Stimulated activated CD8-positive, alpha-beta memory T cell treated with anti-CD3 and anti-CD28 coated beads, Interleukin-12 subunit alpha, Interleukin-12 subunit beta, amount 100 ng/mL, for 24 hours (primary cell): ENCODE results near the gene FRG2.
"Not testable (repeated sequence)": the region's sequence is repeated elsewhere in the genome, so short reads cannot be mapped to it uniquely, and the experiment has no call there.

Experiments
- DNase-seq: peaks from one replicate; pipeline ENCODE4 v3.0.0-alpha.2; 2020; ENCODE audit errors: extremely low read depth

FRG2 gene

DNA sequence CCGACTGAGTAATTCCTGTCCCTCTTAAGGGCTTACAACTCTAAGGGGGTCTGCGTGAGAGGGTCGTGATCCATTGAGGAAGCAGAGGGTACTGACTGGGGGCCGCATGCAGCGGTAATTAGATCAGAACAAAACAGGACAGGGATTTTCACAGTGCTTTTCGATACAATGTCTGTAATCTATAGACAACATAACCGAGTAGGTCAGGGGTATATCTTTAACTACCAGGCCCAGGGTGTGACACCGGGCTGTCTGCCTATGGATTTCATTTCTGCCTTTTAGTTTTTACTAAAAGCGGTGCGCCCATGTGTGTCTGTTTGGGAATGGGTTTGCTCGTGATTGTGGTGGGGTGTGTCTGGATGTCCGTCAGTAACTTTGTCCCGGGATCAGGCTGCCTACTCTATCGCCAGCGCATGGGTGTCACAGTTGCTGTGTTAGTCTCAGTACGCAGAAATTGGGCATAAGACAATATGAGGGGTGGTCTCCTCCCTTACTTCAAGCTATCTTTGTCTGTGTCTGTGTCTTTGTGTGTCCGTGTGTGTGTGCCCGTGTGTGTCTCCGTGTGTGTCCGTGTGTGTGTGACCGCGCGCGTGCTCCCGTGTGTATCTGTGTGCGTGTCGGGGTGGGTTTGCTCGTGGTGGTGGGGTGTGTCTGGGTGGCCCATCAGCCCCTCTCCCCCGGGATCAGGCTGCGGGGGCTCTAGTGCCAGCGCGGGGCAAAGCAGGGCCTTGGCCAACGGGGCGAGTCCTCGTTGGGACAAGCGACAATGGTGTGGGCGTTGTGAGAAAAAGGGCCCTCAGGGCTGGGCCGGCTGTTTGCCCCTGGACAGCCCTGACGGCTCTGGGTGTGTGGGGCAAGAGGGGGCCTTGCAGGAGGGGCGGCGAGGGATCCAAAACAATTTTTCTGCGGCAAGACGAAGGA is 10.4 kb downstream of the FRG2 start:
- no peak for DNase-seq

DNA sequence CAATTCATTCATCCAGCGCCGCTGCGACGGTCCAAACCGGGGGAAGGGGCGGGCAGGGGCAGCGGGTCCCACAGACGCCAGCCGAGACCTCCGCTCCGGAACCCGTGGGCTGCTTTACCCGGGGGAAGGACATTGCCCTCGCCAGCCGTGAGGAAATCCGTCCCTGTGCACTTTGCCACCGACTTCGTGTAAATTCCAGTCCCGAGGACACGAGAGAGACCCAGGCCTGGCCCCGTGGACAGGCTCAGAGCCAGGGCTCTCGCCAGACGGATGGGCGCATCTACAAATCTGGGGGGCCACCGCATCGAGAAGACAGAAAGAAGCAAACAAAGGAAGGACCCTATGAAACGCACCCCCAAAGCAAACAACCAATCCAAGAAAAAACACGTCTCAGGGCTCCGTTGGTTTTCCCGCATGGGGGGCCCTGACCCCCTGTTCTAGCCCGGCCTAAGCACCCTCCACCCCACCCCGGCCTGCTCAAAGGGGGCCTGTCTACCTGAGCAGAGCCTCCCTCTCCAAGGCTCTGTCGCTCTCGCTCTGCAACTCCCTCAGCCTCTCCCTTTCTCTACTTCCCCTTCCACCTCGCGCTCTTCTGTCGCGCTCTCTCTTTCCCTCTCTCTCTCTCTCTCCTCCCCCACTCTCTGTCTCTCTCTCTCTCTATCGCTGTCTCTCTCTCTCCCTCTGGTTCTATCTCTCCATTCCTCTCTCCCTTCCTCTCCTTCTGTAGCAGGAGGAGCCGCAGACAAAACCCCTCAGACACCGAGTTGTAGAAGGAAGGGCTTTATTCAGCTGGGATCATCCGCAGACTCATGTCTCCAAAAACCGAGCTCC is 11.3 kb downstream of the FRG2 start:
- DNase-seq: no peak

DNA sequence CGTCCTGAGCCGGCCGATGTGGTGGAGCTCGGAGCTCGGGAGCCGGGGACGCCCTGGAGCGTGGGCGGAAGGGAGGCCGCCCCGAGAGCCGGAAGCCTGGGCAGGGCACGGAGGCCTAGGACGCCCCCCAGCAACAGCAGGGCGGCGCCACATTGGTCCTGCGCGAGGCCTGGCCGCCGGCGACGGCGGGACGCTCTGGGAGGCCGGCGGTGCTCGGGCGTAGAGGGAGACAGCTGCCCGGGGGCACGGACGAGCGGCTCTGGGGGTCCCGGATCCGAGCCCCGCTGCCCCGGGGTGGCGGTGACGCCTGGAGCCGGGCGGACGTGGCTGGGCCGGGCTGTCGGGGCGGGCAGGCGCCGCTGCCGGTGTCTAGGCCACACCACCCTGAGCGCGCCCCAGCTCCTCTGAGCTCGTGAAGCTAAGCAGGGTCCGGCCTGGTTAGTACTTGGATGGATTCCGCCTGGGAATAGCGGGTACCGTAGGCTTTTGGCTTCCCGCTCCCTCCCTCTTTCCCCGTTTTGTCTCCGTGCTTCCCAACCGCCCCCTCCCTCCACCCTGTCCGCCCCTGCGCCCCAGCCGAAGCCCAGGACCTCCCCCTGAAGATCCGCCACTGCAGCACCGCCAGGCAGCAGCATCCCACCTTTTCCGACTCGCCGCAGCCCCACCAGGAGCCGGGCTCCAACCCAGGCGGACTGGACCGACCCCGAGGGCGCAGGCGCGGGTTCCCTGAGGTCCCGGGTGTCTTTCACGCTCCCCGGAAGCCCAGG is 12.1 kb downstream of the FRG2 start:
- no peak for DNase-seq

DNA sequence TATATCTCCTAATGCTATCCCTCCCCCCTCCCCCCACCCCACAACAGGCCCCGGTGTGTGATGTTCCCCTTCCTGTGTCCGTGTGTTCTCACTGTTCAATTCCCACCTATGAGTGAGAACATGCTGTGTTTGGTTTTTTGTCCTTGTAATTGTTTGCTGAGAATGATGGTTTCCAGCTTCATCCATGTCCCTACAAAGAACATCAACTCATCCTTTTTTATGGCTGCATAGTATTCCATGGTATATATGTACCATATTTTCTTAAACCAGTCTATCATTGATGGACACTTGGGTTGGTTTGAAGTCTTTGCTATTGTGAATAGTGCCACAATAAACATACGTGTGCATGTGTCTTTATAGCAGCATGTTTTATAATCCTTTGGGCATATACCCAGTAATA is 37.1 kb downstream of the FRG2 start:
- DNase-seq: not testable (repeated sequence)

DNA sequence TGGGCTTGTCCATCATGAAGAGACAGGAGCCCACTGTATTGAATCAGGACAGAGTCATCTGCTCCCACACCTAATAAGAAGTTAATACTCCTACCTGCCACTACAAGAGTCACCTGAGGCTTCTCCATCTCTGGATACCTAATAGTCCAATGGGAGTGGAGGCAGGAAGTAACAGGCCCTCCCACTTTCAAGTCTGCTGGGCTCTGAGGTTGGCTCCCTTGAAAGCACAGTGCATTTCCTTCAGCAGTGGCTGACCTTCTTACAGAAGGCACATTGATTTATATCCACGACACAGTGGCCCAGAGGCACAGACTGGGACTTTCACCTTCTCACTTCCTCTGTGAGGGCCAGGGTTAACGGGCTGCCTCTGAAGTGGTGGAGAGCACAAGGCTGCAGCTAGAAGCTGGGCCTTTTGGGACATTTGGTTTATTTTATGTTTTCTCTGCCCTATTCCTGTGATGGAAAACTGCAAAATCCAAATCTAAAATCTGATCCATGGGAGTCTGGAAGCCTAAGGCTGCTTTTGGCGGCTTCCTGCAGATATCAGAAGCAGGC is 38.1 kb downstream of the FRG2 start:
- no peak for DNase-seq

DNA sequence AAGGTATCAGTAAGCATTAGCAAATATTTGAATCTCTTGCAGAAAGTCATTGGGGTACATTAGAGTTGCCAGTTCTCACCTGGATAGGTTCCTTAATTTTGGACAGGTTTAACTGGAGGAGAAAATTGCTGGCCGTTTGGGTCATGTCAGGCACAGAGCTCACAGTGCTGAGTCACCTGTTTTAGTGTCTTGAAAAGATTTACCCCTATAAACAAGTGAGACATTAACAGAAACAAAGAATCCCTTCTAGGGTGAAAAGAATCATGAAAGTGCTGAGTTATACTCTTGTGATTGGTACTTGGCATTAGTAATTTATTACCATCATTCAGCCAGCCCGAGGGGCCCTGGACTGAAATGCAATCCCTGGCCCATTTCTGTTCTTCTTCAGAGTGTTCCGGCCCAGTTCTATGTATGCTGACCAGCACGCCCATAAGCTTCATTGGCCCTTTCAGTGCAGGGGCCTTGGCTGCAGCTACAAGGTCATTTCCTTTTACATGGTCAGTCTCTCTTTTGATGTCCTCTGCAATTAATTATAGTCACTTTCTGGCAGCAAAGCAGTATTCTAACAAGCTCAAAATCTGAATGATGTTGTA is 41.3 kb downstream of the FRG2 start:
- not testable (repeated sequence) for DNase-seq

DNA sequence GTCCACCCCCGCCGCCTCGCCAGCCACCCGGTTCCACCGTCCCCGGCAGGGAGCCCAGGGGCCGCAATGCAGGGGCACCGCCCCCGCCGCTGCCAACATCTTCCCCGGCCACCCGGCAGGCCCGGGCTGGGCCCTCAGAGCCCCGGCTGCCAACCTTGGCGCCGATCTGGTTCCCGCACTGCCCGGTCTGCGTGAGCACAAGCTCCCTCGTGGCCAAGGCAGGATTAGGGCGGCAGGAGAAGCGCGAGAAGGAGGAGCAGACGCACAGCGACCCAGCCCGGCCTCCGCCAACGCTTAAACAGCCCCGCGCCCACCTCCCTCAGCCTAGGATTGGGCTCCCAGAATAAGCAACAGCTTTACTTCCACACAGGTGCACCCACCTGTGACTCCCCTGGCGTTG is 42.4 kb downstream of the FRG2 start:
- DNase-seq: not testable (repeated sequence)

DNA sequence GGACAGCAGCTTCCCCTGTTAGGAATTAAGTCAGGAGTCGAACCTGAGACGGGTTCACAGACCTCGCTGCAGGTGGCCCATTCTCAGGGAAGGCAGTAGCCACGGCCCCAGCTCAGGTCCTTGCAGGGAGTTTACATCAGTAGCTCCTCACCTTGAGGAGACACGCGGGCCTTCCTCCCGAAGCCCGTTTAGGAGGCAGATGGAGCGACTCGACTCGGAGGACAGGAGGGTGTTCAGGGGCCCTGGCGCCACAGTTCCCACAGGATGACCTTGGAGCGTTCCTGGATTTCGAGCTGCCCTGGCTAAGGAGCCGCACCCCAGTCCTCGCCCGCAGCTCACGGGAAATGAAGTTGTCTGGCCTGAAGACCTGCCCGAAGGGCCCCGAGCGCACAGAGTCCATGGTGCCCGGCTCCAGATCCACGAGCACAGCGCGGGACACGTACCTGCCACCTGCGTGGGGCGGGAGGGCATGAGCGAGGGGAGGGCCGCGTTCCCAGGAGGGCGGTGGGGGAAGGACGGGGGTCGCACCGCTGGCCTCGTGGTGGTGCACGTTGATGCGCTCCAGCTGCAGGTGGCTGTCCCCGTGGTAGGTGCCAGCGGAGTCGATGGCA is 43.0 kb downstream of the FRG2 start:
- DNase-seq: not testable (repeated sequence)

DNA sequence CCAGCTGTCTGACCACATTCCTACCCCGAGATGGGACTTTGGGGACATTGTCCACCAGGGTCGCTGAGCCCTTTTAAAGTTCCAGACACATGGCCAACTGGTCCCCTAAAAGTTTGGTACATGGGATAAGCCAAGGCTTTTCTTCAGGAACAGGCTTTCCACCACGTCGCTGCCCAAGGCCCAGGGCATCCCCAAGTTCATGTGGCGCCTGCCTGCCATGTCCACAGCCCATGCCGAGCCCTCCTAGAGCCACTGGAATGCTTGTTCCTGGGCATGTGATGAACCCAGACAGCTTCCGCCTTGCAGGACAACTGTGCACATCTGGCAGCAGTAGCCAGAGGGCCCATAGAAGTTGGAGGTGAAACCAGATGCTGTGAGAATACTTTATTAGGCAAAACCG is 45.1 kb downstream of the FRG2 start:
- DNase-seq: no peak

DNA sequence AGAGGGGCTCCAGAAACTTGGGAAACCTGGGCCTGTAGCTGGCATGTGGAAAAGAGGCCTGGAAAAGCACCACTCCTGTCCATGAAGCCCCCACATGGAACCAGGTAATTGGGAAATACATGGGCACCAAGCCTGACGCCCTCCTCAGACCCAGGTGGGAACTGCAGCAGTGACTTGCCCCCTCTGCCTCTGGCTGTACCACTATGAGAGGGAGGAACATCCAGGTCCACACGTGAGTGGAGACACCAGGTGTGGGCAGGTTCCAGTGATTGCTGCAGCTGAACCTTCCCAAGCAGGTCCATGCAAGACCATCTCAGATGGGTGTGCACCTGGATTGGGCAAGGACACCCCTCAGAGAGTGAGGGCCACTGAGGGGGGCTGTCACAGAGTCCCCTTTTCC is 46.8 kb downstream of the FRG2 start:
- not testable (repeated sequence) for DNase-seq

DNA sequence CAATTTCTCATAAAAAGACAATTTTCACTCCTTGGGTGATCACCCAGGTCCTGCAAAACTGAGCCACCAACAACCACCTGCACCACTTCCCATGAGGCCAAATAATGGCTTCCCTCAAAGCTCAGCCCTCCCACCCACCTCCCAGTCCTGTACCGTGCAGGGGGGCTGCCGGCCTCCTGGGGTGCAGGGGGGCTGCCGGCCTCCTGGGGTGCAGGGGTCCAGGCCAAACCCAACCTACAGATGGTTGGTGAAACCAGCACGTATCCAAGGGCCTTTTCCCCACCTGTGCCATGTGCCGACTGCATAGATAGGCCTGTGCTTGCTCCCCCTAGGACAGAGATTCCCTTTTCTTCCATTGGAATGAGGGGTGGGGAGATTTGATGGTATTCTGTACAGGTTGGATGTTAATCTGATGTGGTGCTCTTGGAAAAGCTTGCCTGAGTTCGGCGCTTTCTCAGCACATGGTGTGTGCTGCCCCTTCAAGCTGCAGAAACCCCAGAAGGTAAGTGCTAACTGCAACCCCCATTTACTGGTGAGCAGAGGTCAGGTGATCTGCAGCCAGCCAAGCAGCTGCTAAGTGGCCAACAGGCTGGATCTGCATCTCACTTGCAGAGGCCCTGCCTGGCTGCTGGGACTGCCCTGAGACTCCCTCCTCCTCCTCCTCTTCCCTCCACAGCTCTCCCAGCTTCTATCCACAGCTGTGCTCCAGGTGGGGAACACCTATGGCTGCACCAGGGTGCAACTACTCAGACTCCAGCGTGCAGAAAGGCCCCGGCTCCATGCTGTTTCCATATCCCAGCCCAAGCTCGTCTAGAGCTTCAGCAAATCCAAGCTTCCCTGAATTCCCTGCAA is 47.6 kb downstream of the FRG2 start:
- no peak for DNase-seq
